Loucy (cell line): ENCODE measurements around the gene NTPCR.
A peak's percentile ranks its signal among the peaks of the same experiment; 100 is the strongest.

Experiments
- H2AFZ ChIP-seq: fragments of 200-600 bp; sonication (generic); 2 replicates; pipeline ENCODE4 v1.6.0; 2016; ENCODE audit warnings: antibody characterized with exemption, mild to moderate bottlenecking, low read length, moderate library complexity
- H3F3A ChIP-seq: fragments of 200-600 bp; 2 replicates; pipeline ENCODE4 v1.6.0; 2016; ENCODE audit warnings: antibody characterized with exemption, low read depth, mild to moderate bottlenecking
- H3K27me3 ChIP-seq: fragments of 200-600 bp; sonication (generic); 2 replicates; pipeline ENCODE4 v1.6.1; 2014; ENCODE audit warnings: low read length, mild to moderate bottlenecking; ENCODE audit not compliant: insufficient read depth, poor library complexity, severe bottlenecking
- H3K36me3 ChIP-seq: fragments of 200-600 bp; sonication (generic); 2 replicates; pipeline ENCODE4 v1.6.1; 2016; ENCODE audit warnings: low read length; ENCODE audit not compliant: insufficient read depth
- H3K4me1 ChIP-seq: fragments of 200-600 bp; sonication (generic); 2 replicates; pipeline ENCODE4 v1.5.1; 2014; ENCODE audit warnings: low read length, mild to moderate bottlenecking; ENCODE audit not compliant: insufficient read depth, poor library complexity, severe bottlenecking
- H3K4me2 ChIP-seq: fragments of 200-600 bp; sonication (generic); 2 replicates; pipeline ENCODE4 v1.6.0; 2014; ENCODE audit warnings: antibody characterized with exemption, low read length, low read depth, mild to moderate bottlenecking; ENCODE audit not compliant: poor library complexity, severe bottlenecking
- H3K4me3 ChIP-seq: fragments of 200-600 bp; sonication (generic); 2 replicates; pipeline ENCODE4 v1.5.1; 2014; ENCODE audit warnings: low read length, mild to moderate bottlenecking, mixed read lengths; ENCODE audit not compliant: poor library complexity, severe bottlenecking
- H3K79me2 ChIP-seq: fragments of 200-600 bp; sonication (generic); 2 replicates; pipeline ENCODE4 v1.6.1; 2014; ENCODE audit warnings: low read length; ENCODE audit not compliant: insufficient read depth
- H3K9ac ChIP-seq: fragments of 200-600 bp; sonication (generic); 2 replicates; pipeline ENCODE4 v1.6.0; 2014; ENCODE audit warnings: mild to moderate bottlenecking, low read depth, low read length, moderate library complexity; ENCODE audit not compliant: poor library complexity, severe bottlenecking
- H3K9me2 ChIP-seq: fragments of 200-600 bp; sonication (generic); replicated peaks from 2 replicates; pipeline ENCODE4 v1.6.1; 2016; ENCODE audit warnings: low read depth, low read length, mixed read lengths
- H3K9me3 ChIP-seq: fragments of 200-600 bp; sonication (generic); 2 replicates; pipeline ENCODE4 v1.6.1; 2014; ENCODE audit warnings: mild to moderate bottlenecking, antibody characterized with exemption, low read length, low read depth; ENCODE audit not compliant: insufficient read depth
- H4K20me1 ChIP-seq: fragments of 200-600 bp; sonication (generic); 2 replicates; pipeline ENCODE4 v1.6.0; 2014; ENCODE audit warnings: antibody characterized with exemption, low read length, mild to moderate bottlenecking; ENCODE audit not compliant: insufficient read depth, poor library complexity, severe bottlenecking
- EZH2phosphoT487 ChIP-seq: fragments of 200-600 bp; IDR thresholded peaks from 2 replicates; pipeline ENCODE4 v1.6.1; 2018; ENCODE audit warnings: antibody characterized with exemption, mild to moderate bottlenecking, moderate library complexity, borderline replicate concordance
- TF ChIP-seq, protein P1 (sequence below): fragments of 200-600 bp; sonication (generic); conservative IDR thresholded peaks from 2 replicates; pipeline ENCODE4 v1.5.1; 2014; ENCODE audit warnings: mild to moderate bottlenecking, antibody characterized with exemption, low read length

The NTPCR gene

GRCh38 chr1:232922485-232922884 lies 27.9 kb upstream of the NTPCR start:
- Histone ChIP-seq H3K79me2 (no peaks in the 10 kb centered on the region), H2AFZ (no peak overlapping the region), H3K27me3 (no peaks in the 10 kb centered on the region), H3K4me2 (peak overlapping the region; percentile 69), H3K9me2 (no peaks in the 10 kb centered on the region), H3K9me3 (no peaks in the 10 kb centered on the region), H3K36me3 (no peaks in the 10 kb centered on the region), H3F3A (peaks cover 27% of the 10 kb centered on the region), H3K4me1 (peaks cover 63% of the 10 kb centered on the region), H3K4me3 (peak overlapping the region; percentile 44), H4K20me1 (no peaks in the 10 kb centered on the region), H3K9ac (peak overlapping the region; percentile 54)
- TF ChIP-seq EZH2phosphoT487: no peak
- TF ChIP-seq, protein P1, sequence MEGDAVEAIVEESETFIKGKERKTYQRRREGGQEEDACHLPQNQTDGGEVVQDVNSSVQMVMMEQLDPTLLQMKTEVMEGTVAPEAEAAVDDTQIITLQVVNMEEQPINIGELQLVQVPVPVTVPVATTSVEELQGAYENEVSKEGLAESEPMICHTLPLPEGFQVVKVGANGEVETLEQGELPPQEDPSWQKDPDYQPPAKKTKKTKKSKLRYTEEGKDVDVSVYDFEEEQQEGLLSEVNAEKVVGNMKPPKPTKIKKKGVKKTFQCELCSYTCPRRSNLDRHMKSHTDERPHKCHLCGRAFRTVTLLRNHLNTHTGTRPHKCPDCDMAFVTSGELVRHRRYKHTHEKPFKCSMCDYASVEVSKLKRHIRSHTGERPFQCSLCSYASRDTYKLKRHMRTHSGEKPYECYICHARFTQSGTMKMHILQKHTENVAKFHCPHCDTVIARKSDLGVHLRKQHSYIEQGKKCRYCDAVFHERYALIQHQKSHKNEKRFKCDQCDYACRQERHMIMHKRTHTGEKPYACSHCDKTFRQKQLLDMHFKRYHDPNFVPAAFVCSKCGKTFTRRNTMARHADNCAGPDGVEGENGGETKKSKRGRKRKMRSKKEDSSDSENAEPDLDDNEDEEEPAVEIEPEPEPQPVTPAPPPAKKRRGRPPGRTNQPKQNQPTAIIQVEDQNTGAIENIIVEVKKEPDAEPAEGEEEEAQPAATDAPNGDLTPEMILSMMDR: no peak

DNA sequence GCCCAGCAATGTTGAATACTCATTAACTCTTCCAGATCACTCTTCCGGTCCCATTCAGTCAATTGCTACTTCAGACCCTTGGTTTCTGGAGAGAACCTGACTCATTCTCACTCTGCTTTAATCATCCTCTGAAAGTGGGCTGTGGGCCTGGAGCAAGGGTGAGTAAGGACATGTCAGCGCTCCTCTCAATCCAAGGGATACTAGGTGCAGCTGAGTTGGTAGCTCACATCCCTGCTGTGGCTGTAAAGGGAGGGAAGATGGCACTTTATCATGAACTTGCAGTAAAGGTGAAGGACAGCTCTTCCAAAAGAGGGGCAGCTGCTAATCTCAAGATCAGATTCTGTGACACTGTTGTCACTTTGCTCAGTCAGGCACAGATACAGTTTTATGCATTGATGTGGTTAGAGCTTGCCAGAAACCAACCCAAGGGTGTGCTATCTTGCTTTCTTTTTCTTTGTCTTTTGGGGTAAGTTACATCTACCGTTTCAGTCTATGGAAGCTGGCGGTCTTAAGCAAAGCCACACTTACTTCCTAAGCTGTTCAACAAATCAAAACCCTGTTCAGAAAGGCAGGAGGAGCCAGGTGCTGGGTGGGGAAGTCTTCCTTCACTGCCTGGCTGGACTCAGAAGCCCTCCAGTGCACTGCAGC lies 26.5 kb upstream of the NTPCR start:
- H3K4me2 ChIP-seq: peak overlapping the region; percentile 69
- peaks cover 27% of the 10 kb centered on the region for H3F3A ChIP-seq
- no peaks in the 10 kb centered on the region for H3K79me2 ChIP-seq
- no peaks in the 10 kb centered on the region for H4K20me1 ChIP-seq
- peak overlapping the region; percentile 43 for H3K9ac ChIP-seq
- H3K9me2 ChIP-seq: no peaks in the 10 kb centered on the region
- peaks cover 63% of the 10 kb centered on the region for H3K4me1 ChIP-seq
- H3K4me3 ChIP-seq: peak overlapping the region; percentile 44
- H3K36me3 ChIP-seq: no peaks in the 10 kb centered on the region
- no peak for TF ChIP-seq EZH2phosphoT487
- TF ChIP-seq, protein P1: no peak
- H3K27me3 ChIP-seq: no peaks in the 10 kb centered on the region
- H2AFZ ChIP-seq: no peak overlapping the region
- H3K9me3 ChIP-seq: no peaks in the 10 kb centered on the region

DNA sequence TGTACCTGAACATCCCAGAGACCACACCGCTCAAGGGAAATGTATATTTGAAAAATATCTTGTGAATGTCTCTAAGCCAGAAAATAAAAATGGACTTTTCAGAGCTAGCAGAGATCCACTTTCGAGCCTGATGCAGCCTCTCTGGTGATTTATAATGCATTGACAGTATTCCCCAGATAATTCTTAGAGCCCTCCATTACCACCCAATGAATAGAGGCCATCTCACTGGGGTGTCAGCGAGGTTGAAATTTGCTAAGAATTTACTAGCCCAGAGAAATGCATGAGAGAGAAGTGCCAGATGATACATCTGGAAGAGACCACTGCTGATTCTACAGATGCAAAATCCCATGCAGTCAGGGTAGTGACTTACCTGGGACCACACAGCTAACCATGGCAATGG lies 25.5 kb upstream of the NTPCR start:
- Histone ChIP-seq H3K79me2 (no peaks in the 10 kb centered on the region), H2AFZ (no peak overlapping the region), H3K4me2 (peak overlapping the region; percentile 69), H3K4me3 (peak overlapping the region; percentile 35), H3F3A (peaks cover 27% of the 10 kb centered on the region), H4K20me1 (no peaks in the 10 kb centered on the region), H3K9me2 (no peaks in the 10 kb centered on the region), H3K9me3 (no peaks in the 10 kb centered on the region), H3K36me3 (no peaks in the 10 kb centered on the region), H3K4me1 (peaks cover 69% of the 10 kb centered on the region), H3K27me3 (no peaks in the 10 kb centered on the region), H3K9ac (peak overlapping the region; percentile 50)
- TF ChIP-seq, protein P1: no peak
- TF ChIP-seq EZH2phosphoT487: no peak
